ENCODE data around the gene TRAK2.

GRCh38 chr2:201496785-201497184 lies 45.5 kb upstream of the TRAK2 start:
- TF ChIP-seq CTCF (IDR thresholded peaks at IDR 0.05) (no peak), POLR2A (IDR thresholded peaks at IDR 0.05) (no peak)

All from heart left ventricle (tissue), 13 donors.